Stimulated activated naive CD8-positive, alpha-beta T cell treated with anti-CD3 and anti-CD28 coated beads, Interleukin-15, Interleukin-2, amounts not matched to agents 100 ng/mL and 50 ng/mL, for 24 hours (primary cell): Measurements from ENCODE around the gene FHAD1.

Experiments
- H3K27ac Mint-ChIP-seq: one replicate; pipeline ENCODE4 v1.8.0; 2021; ENCODE audit warnings: mild to moderate bottlenecking, mixed read lengths
- H3K27me3 Mint-ChIP-seq: one replicate; pipeline ENCODE4 v1.8.0; 2021; ENCODE audit warnings: mixed read lengths
- H3K36me3 Mint-ChIP-seq: one replicate; pipeline ENCODE4 v1.8.0; 2021; ENCODE audit warnings: low read depth, mixed read lengths
- H3K4me1 Mint-ChIP-seq: one replicate; pipeline ENCODE4 v1.8.0; 2021; ENCODE audit warnings: low read depth, mixed read lengths
- H3K4me3 Mint-ChIP-seq: one replicate; pipeline ENCODE4 v1.8.0; 2021; ENCODE audit warnings: mild to moderate bottlenecking, mixed read lengths
- H3K9me3 Mint-ChIP-seq: one replicate; pipeline ENCODE4 v1.8.0; 2021; ENCODE audit warnings: mixed read lengths

The FHAD1 gene

DNA sequence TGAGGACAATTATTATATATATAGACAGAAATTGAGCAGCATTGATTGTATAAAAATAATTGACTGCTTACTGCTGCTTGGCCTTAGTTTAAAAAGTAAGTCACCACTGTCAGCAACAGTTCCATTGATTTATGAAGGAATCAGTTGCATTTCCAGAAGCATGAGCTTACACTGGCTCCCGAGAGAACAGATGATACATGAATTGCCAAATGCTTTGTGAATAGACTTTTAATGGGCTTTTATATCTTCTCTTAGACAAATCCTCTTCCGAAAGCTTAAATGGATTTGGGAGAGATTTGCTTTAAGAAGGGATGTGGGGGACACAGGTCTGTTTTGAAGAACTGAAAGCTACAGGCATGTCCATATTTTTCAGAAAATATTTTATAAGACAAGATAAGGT is 7.5 kb downstream of the FHAD1 start:
- H3K9me3 Mint-ChIP-seq, result no peaks in the 10 kb centered on the region
- peaks cover 43% of the 10 kb centered on the region for H3K4me1 Mint-ChIP-seq
- H3K36me3 Mint-ChIP-seq, result no peaks in the 10 kb centered on the region
- H3K27ac Mint-ChIP-seq, result no peak overlapping the region
- no peak overlapping the region for H3K4me3 Mint-ChIP-seq
- H3K27me3 Mint-ChIP-seq, result peaks cover 24% of the 10 kb centered on the region

DNA sequence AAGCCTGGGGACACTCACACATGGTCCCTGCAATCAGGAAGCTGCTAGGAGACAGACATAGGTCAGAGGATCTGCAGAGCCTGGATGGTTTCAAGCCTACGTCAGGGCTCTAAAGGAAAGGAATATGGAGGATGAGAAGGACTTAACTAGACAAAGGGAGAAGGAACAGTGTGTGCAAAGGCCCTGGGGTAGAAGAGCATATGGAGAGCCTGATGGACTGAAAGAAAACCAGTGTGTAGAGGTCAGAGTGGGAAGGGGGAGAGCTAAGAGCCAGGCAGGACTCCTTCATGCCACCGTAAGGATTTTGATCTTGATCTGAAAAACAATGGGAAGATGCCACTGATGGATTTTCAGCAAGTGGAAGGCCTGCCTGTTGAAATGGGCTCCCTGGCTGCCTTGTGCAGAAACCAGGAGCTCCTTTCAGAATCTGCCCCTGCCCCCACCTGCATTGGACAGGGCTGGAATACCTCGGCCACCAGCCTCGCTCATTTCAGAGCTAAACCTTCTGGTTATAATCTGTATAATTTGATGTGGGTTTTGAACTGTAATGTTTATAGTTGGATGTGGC is 8.6 kb downstream of the FHAD1 start:
- Mint-ChIP-seq H3K4me3 (no peak overlapping the region), H3K9me3 (no peaks in the 10 kb centered on the region), H3K36me3 (no peaks in the 10 kb centered on the region), H3K27ac (no peak overlapping the region), H3K27me3 (peaks cover 21% of the 10 kb centered on the region), H3K4me1 (peaks cover 37% of the 10 kb centered on the region)

DNA sequence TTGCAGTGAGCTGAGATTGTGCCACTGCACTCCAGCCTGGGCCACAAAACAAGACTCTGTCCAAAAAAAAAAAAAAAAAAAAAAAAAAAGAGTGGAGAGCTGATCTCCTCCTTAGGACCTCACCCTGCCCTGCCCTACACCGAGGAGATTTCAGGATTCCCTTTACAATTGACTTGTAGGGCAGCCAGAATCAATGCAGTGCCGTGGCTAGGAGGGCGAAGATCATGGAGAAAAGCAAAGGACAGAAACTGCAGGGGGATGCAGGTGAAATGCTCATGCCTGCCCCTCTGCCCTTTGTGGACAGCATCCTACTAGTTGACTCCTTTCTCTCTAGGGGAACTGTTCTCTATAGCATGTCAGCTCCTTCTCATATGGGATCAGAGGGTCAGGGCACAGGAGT is 9.6 kb downstream of the FHAD1 start:
- H3K27ac Mint-ChIP-seq, result no peak overlapping the region
- H3K36me3 Mint-ChIP-seq, result no peaks in the 10 kb centered on the region
- H3K4me1 Mint-ChIP-seq, result peaks cover 41% of the 10 kb centered on the region
- H3K4me3 Mint-ChIP-seq, result no peak overlapping the region
- peaks cover 17% of the 10 kb centered on the region for H3K27me3 Mint-ChIP-seq
- H3K9me3 Mint-ChIP-seq, result no peaks in the 10 kb centered on the region

- peaks cover 22% of the 10 kb centered on the region for H3K27me3 Mint-ChIP-seq
- no peak overlapping the region for H3K27ac Mint-ChIP-seq
- no peaks in the 10 kb centered on the region for H3K36me3 Mint-ChIP-seq
- H3K9me3 Mint-ChIP-seq, result no peaks in the 10 kb centered on the region
- no peak overlapping the region for H3K4me3 Mint-ChIP-seq
- H3K4me1 Mint-ChIP-seq, result peaks cover 39% of the 10 kb centered on the region
These were observed 10.3 kb downstream of the FHAD1 start for GRCh38 chr1:15257309-15257708.

DNA sequence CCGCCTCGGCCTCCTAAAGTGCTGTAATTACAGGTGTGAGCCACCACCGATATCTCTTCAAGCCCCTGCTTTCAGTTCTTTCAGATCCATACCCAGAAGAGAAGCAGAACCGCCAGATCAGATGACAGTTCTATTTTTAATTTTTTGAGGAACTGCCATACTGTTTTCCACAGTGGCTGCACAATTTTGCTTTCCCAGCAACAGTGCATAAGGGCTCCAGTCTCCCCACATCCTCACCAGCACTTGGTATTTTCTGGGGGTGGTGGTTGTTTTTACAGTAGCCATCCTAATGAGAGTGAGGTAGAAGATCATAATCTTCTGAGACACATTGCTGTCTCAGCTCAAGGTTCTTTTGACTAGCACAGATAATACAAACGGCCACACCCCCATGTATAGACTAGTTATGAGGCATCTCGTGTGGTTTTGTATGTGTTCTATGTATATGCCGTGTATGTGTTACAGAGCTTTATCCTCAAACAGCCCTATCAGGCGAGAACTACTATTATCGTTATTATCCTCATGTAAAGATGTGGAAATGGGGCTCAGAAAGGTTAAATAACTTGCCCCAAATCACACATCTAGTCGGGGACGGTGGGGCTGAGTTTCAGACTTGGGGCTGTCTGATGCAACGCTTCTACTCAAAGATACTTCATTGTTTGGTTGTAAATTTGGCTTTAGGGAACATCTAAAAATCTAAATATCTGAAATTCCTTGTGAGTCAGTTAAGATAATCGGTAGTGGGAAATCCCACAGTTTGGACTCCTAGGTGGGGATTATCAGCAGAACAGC is 12.0 kb downstream of the FHAD1 start:
- Mint-ChIP-seq H3K27me3 (peaks cover 35% of the 10 kb centered on the region), H3K4me3 (no peak overlapping the region), H3K27ac (no peak overlapping the region), H3K9me3 (no peaks in the 10 kb centered on the region), H3K36me3 (no peaks in the 10 kb centered on the region), H3K4me1 (peaks cover 22% of the 10 kb centered on the region)

DNA sequence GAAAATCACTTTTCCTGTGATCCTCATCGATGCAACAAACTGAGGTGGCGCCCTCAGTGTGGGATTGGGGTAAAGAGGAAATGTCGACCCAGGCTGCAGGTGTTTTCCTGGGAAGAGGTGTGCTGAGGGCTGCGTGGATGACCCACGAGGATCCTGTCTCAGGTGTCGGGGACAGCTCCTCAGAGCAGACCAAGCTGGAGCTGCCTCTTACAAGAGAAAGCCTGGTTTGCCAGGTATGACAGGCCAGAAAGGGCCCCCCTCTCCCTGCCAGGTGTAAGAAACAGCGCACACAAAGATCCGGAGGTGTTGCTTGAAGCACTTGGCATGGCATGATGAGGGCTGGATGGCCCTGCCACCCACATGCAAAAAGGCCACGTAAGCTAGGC is 12.6 kb downstream of the FHAD1 start:
- Mint-ChIP-seq H3K9me3 (no peaks in the 10 kb centered on the region), H3K27me3 (peaks cover 35% of the 10 kb centered on the region)

GRCh38 chr1:15260418-15261154 is 13.6 kb downstream of the FHAD1 start:
- Mint-ChIP-seq H3K4me1 (peaks cover 20% of the 10 kb centered on the region), H3K9me3 (no peaks in the 10 kb centered on the region), H3K27ac (no peak overlapping the region), H3K36me3 (no peaks in the 10 kb centered on the region), H3K27me3 (peaks cover 32% of the 10 kb centered on the region), H3K4me3 (no peak overlapping the region)

More for the DNA sequence above, 12.6 kb downstream of the FHAD1 start:
- Mint-ChIP-seq H3K4me1 (peaks cover 20% of the 10 kb centered on the region), H3K36me3 (no peaks in the 10 kb centered on the region), H3K4me3 (no peak overlapping the region), H3K27ac (no peak overlapping the region)

DNA sequence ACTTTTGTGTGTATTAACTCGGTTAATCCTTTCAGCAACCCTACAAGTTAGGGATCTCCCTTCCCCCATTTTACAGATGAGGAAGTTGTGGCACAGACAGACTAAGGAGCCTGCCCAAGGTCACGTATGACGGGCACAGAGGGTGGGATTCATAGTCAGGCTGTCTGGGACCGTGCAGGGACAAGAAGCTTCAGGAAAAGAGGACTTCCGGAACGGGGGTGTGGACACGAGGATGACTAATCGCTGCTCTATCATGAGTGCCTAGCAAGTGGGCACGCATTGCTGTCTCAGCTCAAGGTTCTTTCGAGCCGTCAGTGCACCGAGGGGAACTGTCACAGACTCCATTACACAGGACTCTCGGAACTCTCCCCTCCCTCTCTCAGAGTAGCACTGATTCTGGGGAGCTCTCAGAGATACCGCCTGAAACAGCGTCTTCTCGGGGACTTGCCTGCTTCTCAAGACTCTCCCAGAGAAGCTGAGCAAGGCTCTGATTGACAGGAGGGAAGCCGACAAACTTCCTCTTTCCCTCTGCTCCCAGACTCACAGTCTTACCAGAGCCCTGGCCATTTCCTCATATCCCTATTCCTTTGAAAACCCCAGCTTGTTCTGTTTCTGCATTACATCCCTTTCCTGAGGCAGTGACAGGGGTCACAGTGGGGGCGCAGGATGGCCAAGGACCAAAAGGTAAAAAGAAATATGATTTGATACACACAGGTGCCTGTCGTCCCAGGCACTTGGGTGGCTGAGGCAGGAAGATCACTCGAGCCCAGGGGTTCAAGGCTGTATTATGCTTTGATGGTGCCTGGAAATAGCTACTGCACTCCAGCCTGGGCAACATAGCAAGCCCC is 14.4 kb downstream of the FHAD1 start:
- Mint-ChIP-seq H3K36me3 (no peaks in the 10 kb centered on the region), H3K27ac (peak overlapping the region; percentile 12), H3K9me3 (peaks cover 2% of the 10 kb centered on the region), H3K27me3 (peaks cover 34% of the 10 kb centered on the region), H3K4me1 (peaks cover 20% of the 10 kb centered on the region), H3K4me3 (peak overlapping the region; percentile 54)

DNA sequence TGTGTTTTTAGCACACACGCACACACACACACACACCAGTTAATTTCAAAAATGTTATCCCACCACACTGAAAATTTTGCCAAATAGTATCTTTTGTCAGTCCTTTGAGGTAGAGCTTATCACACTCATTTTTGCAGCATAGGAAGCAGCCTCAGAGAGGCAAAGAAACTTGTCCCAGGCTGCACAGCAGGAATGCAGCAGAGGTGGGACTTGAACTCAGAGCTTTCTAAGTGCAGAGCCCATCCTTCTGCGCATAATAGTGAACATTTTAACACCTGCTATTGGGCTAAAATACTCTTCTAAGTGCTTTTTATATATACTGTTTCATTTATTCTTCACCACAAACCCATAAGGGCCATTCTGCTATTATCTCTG is 15.0 kb downstream of the FHAD1 start:
- H3K4me3 Mint-ChIP-seq, result no peak overlapping the region
- peaks cover 20% of the 10 kb centered on the region for H3K4me1 Mint-ChIP-seq
- H3K27ac Mint-ChIP-seq, result no peak overlapping the region
- no peaks in the 10 kb centered on the region for H3K36me3 Mint-ChIP-seq
- H3K9me3 Mint-ChIP-seq, result peaks cover 4% of the 10 kb centered on the region
- H3K27me3 Mint-ChIP-seq, result peaks cover 36% of the 10 kb centered on the region

DNA sequence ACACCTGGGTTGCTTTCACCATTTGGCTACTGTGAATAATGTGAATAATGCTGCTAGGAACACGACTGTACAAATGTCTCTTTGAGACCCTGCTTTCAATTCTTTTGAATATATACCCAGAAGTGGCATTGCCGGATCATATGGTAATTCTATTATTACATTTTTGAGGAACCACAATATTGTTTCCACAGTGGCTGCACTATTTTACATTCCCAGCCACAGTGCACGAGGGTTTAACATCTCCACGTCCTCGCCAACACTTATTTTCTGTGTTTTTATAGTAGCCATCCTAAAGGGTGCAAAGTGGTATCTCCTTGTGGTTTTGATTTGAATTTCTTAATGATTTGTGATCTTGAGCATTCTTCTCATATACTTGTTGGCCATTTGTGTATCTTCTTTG is 15.7 kb downstream of the FHAD1 start:
- H3K27me3 Mint-ChIP-seq, result peaks cover 36% of the 10 kb centered on the region
- no peak overlapping the region for H3K27ac Mint-ChIP-seq
- H3K4me3 Mint-ChIP-seq, result no peak overlapping the region
- H3K36me3 Mint-ChIP-seq, result no peaks in the 10 kb centered on the region
- peaks cover 4% of the 10 kb centered on the region for H3K9me3 Mint-ChIP-seq
- peaks cover 20% of the 10 kb centered on the region for H3K4me1 Mint-ChIP-seq

GRCh38 chr1:15264769-15265168 is 17.7 kb downstream of the FHAD1 start:
- H3K36me3 Mint-ChIP-seq, result no peaks in the 10 kb centered on the region
- peaks cover 20% of the 10 kb centered on the region for H3K4me1 Mint-ChIP-seq
- H3K27ac Mint-ChIP-seq, result no peak overlapping the region
- peaks cover 4% of the 10 kb centered on the region for H3K9me3 Mint-ChIP-seq
- H3K27me3 Mint-ChIP-seq, result peaks cover 44% of the 10 kb centered on the region
- no peak overlapping the region for H3K4me3 Mint-ChIP-seq

DNA sequence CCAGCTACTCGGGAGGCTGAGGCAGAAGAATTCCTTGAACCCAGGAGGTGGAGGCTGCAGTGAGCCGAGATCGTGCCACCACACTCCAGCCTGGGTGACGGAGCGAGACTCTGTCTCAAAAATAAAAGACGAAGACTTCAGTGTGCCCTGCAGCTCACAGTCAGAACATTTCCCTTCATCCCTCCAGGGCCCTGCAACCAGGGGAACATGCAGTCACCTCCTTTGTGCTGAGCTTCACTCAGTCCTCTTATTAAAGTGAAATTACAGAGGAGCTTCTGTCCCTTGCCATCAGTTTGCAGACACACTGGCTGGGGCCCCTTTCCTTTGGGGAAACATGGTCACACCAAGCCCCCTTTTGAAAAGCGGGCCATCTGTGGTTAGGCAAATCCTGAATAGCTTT is 24.2 kb downstream of the FHAD1 start:
- Mint-ChIP-seq H3K27ac (no peak overlapping the region), H3K4me1 (no peaks in the 10 kb centered on the region), H3K9me3 (peaks cover 4% of the 10 kb centered on the region), H3K4me3 (no peak overlapping the region), H3K36me3 (no peaks in the 10 kb centered on the region), H3K27me3 (peaks cover 38% of the 10 kb centered on the region)

GRCh38 chr1:15272009-15272781 is 25.2 kb downstream of the FHAD1 start:
- Mint-ChIP-seq H3K27me3 (peaks cover 34% of the 10 kb centered on the region), H3K9me3 (no peaks in the 10 kb centered on the region), H3K4me1 (no peaks in the 10 kb centered on the region), H3K4me3 (no peak overlapping the region), H3K27ac (no peak overlapping the region), H3K36me3 (no peaks in the 10 kb centered on the region)

- no peak overlapping the region for H3K27ac Mint-ChIP-seq
- peaks cover 34% of the 10 kb centered on the region for H3K27me3 Mint-ChIP-seq
- no peaks in the 10 kb centered on the region for H3K9me3 Mint-ChIP-seq
- no peak overlapping the region for H3K4me3 Mint-ChIP-seq
- no peaks in the 10 kb centered on the region for H3K36me3 Mint-ChIP-seq
- H3K4me1 Mint-ChIP-seq, result no peaks in the 10 kb centered on the region
These were observed 25.7 kb downstream of the FHAD1 start for GRCh38 chr1:15272782-15273127.
